Neutrophil (primary cell): ENCODE measurements around the gene ACTN3.
A peak's percentile ranks its signal among the peaks of the same experiment; 100 is the strongest.

Experiments used
- H3K27ac ChIP-seq: fragments of 200-600 bp; sonication (generic); 2 replicates; pipeline ENCODE4 v1.5.1; 2016; ENCODE audit warnings: mild to moderate bottlenecking, moderate library complexity
- H3K27me3 ChIP-seq: fragments of 200-600 bp; sonication (generic); 2 replicates; pipeline ENCODE4 v1.6.0; 2016; ENCODE audit warnings: mild to moderate bottlenecking
- H3K36me3 ChIP-seq: fragments of 200-600 bp; sonication (generic); 2 replicates; pipeline ENCODE4 v1.5.1; 2017
- H3K4me1 ChIP-seq, 2 experiments: fragments of 200-600 bp in 1 of 2; sonication (generic) in 1 of 2; 1 replicate in 1 of 2; 2 replicates in 1 of 2; pipeline versions ENCODE4 v1.5.1 to v1.6.1; 2013 to 2016; ENCODE audit warnings: low read depth in 1 of 2, low read length in 1 of 2, mild to moderate bottlenecking in 1 of 2, moderate library complexity in 1 of 2; ENCODE audit not compliant: control insufficient read depth in 1 of 2, insufficient read depth in 1 of 2
- H3K4me3 ChIP-seq, 2 experiments: fragments of 200-600 bp in 1 of 2; sonication (generic) in 1 of 2; 1 replicate in 1 of 2; 2 replicates in 1 of 2; pipeline ENCODE4 v1.5.1; 2013 to 2016; ENCODE audit warnings: low read depth in 1 of 2, low read length in 1 of 2, mild to moderate bottlenecking in 1 of 2, moderate library complexity in 1 of 2
- H3K9me3 ChIP-seq: fragments of 200-600 bp; sonication (generic); 2 replicates; pipeline ENCODE4 v1.5.1; 2016
- TF ChIP-seq, protein P1 (sequence below): fragments of 200-600 bp; sonication (generic); IDR thresholded peaks from 2 replicates; pipeline ENCODE4 v1.5.1; 2016; ENCODE audit warnings: antibody characterized with exemption

ACTN3 gene

DNA sequence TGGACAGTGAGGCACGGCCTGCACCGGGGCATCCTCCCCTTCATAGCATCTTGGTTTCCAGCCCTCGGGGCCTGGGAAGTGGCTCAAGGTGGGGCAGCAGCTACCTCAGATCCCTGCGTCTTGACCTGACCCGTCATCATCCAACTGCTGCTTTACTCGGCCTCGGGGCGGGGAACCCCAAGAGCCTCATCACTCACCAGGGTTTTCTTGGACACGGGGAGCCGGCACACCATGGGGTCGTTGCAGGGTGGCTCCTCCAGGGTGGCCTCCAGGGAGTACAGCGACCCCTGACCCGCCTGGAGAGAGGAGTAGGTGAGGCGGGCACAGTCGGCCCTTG lies 21.1 kb downstream of the ACTN3 start:
- Histone ChIP-seq H3K27ac (no peak overlapping the region), H3K4me3 (no peak overlapping the region), H3K4me1 (peaks cover 4 to 5% of the 10 kb centered on the region in 2 experiments), H3K27me3 (peaks cover 54% of the 10 kb centered on the region), H3K9me3 (no peaks in the 10 kb centered on the region), H3K36me3 (no peaks in the 10 kb centered on the region)
- TF ChIP-seq, protein P1, sequence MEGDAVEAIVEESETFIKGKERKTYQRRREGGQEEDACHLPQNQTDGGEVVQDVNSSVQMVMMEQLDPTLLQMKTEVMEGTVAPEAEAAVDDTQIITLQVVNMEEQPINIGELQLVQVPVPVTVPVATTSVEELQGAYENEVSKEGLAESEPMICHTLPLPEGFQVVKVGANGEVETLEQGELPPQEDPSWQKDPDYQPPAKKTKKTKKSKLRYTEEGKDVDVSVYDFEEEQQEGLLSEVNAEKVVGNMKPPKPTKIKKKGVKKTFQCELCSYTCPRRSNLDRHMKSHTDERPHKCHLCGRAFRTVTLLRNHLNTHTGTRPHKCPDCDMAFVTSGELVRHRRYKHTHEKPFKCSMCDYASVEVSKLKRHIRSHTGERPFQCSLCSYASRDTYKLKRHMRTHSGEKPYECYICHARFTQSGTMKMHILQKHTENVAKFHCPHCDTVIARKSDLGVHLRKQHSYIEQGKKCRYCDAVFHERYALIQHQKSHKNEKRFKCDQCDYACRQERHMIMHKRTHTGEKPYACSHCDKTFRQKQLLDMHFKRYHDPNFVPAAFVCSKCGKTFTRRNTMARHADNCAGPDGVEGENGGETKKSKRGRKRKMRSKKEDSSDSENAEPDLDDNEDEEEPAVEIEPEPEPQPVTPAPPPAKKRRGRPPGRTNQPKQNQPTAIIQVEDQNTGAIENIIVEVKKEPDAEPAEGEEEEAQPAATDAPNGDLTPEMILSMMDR = no peak

DNA sequence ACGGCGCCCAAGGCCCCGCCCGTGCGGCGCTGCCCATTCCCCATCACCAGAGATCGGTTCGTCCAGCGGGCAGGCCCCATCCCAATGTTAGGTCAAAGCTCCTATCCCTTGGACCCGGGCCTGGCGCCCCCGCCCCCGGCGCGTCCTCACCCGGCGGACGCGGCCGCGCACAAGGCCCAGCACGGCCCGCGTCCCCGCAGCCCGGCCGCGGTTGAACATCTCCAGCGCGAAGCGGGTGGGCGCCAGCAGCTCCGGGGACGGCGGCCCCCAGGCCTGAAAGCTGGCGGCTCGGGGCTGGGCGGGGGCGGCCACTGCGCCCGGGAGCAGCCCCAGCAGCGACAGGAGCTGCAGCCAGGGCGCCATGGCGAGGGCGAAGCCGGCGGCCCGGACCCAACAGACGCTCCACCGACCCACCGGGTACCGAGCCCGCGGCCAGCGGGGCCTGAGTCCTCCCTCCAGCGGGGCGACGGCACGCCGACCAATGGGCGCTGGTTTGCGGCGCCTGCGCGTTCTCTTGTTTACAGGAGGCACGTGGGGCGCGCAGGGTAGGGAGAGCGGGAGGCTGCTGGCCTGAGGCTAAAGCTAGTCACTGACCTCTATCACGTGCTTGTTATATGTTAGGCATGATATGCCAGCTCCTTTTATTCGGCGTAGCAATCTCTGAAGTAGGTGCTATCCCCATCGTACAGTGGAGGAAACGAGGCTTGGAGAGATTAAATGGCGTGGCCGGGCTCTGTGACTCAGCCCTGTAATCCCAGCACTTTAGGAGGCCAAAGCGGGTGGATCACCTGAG lies 21.6 kb downstream of the ACTN3 start, which contains the start of gene CTSF:
Gene CTSF (minus strand): TSS at position 483 of the 793 bp plus-strand sequence. CDS start 120 bp downstream, at position 363.
- Histone ChIP-seq H3K36me3 (no peaks in the 10 kb centered on the region), H3K4me3 (peak within 1 kb of the TSS; percentile 37 to 55), H3K4me1 (peaks cover 4 to 5% of the 10 kb centered on the region in 2 experiments), H3K27ac (no peak within 1 kb of the TSS), H3K27me3 (peaks cover 54% of the 10 kb centered on the region), H3K9me3 (no peaks in the 10 kb centered on the region)
- TF ChIP-seq, protein P1 = no peak

DNA sequence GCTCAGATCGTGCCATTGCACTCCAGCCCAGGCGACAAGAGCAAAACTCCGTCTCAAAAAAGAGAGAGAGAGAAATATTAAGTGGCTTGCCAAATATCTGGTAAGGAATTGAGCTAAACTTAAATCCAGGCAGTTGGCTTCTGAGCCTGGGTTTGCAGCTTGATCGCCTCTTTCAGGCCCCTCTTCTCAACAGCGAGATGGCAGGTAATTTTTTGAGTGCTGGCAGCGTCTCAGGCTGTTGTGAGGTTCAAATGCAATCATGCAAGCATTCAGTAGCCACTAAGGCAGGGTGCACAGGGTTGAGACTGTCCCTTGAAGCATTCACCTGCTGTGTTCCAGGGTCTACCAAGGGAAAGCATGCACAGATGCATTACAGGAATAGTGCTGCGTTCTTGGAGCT lies 22.4 kb downstream of the ACTN3 start:
- Histone ChIP-seq H3K27ac (no peak overlapping the region), H3K9me3 (no peaks in the 10 kb centered on the region), H3K4me1 (peaks cover 4 to 5% of the 10 kb centered on the region in 2 experiments), H3K4me3 (no peak overlapping the region), H3K27me3 (peaks cover 54% of the 10 kb centered on the region), H3K36me3 (no peaks in the 10 kb centered on the region)
- TF ChIP-seq, protein P1 = no peak

DNA sequence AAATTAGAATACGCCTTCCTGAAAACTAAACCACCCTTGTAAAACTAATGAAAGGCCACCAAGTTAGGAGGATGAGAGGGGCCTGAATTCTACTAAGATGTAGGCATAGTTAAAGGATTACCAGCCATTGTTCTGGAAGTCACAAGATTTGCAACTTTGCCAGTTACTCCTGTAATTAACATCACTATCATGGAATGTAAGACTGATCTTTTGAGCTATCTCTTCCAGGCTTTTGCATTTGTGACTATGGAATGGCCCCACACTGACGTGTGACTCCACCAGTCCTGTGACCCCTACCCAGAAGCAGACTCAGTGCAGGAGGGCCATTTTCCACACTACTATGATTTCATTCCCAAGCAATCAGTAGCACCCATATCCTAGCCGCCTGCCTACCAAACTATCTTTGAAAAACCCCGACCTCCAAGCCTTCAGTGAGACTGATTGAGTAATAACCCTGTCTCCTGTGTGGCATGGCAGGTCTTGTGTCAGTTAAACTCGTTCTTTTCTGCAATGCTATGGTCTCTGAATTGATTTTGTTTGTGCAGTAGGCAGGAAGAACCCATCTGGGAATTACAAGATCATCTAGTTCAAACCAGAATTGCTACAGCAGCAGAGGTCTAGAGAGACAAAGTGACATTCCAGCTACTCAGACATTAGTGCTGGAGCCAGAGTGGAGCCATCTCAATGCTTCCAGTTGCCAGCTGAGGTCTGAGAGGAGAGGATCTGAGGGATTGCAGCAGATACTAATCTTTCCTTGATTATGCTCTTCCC lies 23.6 kb downstream of the ACTN3 start:
- no peaks in the 10 kb centered on the region for H3K9me3 ChIP-seq
- peaks cover 58% of the 10 kb centered on the region for H3K27me3 ChIP-seq
- peaks cover 4 to 5% of the 10 kb centered on the region in 2 experiments for H3K4me1 ChIP-seq
- H3K36me3 ChIP-seq = no peaks in the 10 kb centered on the region
- H3K27ac ChIP-seq = no peak overlapping the region
- TF ChIP-seq, protein P1 = no peak
- no peak overlapping the region for H3K4me3 ChIP-seq

DNA sequence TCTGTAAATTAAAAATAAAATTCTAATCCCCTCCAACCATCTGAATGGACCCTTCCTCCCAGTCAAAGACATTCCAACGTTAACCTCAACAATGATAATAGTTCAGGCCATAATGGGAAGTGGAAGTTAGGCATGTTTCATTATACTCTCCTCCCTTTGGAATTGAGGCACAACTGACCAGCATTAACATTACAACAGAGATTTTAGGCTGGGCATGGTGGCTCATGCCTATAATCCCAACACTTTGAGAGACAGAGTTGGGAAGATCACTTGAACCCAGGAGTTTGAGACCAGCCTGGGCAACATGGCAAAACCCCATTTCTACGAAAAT lies 24.1 kb downstream of the ACTN3 start:
- H3K27me3 ChIP-seq = peaks cover 57% of the 10 kb centered on the region
- no peak overlapping the region for H3K27ac ChIP-seq
- TF ChIP-seq, protein P1 = no peak
- no peaks in the 10 kb centered on the region for H3K36me3 ChIP-seq
- H3K4me3 ChIP-seq = no peak overlapping the region
- H3K4me1 ChIP-seq = peaks cover 4 to 5% of the 10 kb centered on the region in 2 experiments
- no peaks in the 10 kb centered on the region for H3K9me3 ChIP-seq
